Smooth muscle cell of the brain vasculature (primary cell): Measurements from ENCODE around the gene SLC34A3.

Experiments
- DNase-seq: peaks from one replicate; pipeline ENCODE4 v3.0.0-alpha.2; 2012; ENCODE audit warnings: low read depth, low spot score

Gene SLC34A3

DNA sequence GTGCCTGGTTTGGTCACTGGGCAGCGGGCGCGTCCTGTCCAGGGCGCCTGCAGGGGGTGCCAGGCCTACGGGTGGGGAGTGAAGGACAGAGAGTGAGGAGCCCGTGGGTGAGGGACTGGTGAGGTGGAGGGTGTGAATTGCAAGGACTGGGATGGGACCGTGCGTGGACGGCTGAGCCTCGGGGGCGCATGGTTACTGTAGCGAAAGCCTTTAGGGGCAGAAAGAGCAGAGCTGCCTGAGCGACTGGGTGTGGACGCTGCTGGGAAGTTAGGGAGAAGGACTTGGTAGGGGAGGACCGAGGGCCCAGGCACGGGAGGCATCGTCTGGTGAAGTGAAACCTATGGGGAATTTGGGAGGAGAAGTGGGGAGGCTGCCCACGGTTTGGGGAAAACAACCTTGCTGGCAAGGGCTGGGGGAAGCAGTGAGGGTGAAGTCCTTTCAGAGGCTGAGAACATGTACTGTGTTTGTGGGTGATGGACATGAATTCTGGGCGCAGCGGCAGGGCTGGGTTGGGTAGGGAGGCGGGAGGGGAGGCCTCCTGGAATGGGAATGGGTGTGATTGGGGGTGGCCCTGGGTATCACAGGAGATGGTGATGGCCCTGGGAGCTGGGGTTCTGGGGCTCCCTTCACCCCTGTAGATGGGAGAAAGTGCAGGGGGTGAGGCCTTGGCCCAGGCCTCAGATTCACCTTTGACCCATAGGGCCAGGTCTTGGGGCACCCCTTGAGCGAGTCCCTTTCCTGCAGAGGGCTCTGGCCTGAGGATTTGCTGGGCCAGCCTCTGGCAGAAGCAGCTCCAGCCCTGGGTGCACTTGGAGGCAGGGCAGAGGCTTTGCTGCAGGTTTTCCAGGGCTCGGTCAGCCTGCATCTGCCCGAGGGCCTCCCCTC, 45.1 kb downstream of the SLC34A3 start:
- DNase-seq: no peak

DNA sequence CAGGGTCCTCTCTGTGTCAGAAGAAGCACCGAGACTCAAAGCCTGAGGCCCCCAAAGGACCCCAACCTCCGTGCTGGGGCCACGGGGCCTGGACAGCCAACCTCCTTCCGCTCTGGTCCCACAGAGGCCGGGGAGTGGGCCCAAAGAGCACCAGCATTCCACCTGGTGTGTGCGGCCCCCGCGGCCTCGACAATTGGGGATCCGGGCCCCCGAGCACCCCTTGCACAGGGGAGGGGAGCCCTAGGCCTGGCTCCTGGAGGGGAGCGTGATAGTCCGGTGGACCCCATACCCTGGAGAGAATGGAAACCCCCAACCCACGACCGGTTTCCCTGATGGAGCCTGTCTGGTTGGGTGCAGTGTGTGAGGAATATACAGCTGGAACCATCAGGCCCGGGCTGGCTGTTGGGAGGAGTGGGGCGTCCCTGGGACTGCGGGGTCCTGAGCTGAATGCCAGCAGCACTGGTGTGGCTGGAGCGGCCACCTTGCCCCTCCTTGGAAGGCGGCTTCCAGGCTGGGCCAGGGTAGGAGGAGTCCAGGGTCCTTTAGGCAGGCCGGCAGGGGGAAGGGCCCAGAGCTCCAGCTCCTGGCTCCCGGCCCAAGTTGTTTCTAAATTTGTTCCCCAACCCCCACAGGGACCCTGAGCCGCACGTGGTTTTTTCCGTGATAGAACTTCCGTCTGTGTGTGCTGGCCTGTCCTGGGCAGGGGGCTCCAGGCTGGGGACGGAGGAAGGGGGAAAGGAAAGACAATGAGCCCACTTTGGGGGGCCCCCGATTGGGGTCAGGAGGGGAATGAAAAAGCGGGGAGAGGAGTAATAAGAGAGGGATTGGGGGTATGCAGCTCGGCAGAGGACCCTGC, 46.0 kb downstream of the SLC34A3 start:
- no peak for DNase-seq

DNA sequence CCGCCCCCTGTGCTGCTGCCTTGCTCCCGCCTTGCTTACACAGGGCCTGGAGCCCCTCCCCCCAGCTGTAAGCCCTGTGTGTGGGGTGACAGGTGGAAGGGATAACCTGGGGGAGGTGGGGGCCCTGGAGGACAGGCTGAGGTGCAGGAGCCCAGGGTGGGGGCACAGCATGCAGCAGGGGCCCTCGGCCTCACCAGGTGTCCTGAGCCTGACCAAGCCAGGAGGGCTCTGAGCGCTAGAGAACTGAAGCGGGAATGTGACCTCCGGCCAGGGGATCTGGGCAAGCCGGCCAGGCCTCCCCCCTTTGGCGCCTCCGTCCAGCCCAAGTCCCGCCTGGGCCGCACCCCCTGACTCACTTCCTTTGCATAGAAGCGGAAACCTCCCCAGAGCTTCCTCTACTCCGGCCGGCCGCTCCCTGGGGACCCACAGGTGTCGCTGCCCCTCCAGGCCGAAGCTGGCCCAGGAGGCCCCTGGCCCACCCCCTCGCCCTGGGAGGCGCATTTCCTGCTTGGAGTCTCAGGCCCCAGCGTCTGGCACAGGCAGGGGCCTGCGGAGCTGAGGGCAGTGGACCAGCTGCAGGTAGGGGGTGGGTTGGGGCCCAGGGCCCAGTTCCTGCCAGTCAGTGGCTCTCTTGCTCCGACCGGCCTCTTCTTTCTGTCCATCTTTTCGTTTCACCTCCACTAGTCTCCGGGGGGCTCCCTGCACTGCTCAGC, 46.8 kb downstream of the SLC34A3 start, which contains the start of gene TOR4A:
TOR4A (plus strand) TSS at position 398 of the 713 bp plus-strand sequence. CDS start 964 bp downstream, outside the sequence.
- DNase-seq: no peak

DNA sequence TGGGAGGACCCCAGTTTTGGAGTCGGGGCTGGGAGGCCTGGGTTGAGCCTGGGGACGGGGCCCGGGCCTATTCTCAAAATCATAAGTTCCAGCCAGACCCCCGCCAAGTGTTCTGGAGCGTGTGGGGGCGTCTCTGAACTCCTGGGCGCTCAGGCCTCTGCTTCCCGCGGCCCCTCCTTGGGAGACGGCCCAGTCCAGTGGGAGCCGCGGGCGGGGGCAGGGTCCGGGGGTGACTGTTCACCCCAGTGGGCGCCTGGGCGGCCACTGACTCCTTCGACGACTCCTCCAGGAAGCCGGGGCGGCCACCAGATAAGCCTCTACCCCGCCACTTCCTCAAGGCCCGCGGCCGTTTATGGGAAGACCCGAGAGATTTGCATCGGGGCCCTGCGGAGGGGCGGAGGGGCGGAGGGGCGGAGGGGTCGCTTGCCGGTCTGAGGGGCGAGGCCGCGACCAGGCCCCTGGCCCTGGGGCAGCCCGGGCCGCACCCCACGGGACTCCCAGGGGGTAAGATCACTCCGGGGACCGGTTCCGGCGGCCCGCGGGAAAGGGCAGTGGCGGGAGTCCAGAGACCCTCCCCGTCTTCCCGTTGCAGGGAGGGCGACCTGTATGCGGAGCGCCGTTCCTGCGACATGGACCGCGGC, 47.5 kb downstream of the SLC34A3 start:
- DNase-seq: no peak

DNA sequence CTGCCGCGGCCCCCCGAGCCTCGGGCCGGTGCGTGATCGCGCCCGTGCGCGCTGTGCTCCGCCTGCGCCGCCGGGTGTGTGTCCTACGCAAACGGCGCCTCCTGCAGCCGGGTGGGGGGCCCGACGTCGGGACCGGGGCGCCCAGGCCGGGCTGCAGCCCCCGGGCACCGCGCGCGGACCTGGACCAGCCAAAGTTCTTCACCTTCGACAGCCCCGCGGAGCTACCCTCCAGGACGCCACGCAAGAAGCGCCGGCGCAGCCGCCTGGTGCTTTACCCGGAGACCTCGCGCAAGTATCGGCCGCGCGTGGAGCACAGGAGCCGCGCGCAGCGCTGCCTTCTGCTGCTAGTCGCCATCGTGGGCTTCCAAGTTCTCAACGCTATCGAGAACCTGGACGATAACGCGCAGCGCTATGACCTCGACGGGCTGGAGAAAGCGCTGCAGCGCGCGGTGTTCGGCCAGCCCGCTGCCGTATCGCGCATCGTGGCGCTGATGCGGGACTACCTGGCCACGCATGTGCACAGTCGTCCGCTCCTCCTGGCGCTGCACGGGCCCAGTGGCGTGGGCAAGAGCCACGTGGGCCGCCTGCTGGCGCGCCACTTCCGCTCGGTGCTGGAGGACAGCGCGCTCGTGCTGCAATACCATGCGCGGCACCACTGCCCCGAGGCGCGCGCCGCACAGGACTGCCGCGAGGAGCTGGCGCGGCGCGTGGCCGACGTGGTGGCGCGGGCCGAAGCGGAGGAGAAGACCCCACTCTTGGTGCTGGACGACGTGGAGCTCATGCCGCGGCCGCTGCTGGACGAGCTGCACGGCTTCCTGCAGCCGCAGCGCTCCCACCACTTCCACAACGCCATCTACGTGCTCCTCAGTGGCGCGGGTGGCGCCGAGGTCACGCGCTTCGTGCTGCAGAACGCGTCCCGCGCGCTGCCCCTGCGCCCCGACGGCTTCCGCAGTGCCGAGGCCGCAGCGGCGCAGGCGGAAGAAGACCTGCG, 48.3 kb downstream of the SLC34A3 start:
- no peak for DNase-seq

DNA sequence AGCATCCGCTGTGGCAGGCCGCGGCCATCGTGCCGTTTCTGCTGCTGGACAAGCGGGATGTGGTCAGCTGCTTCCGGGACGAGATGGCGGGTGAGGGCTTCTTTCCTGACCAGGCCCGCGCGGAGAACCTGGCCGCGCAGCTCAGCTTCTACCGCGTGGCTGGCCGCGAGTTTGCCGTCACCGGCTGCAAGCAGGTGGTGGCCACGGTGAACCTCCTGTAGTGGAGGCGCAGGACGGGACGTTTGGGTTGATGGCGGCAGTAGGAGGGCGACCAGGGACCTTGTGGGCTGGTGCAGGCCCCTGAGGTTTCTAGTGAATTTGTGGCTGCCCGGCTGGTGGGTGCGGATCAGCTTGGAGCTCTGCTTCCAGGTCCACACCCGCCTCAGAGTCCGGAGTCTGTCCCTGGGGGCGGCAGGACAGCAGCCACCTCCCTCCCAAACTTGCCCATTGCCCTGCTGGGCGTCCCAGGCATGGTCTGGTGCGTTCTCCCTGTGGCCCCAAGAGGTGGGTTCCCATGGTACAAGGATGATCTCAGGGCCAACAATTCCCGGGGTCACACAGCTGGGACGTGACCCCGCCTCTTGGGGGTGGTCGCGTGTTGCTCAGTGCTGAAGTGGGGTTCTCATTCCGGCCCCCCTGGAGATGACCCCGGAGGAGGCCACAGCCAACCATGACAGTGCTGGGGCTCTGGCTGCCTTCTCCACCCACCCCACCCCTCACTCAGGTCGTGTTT, 49.2 kb downstream of the SLC34A3 start:
- DNase-seq: no peak

DNA sequence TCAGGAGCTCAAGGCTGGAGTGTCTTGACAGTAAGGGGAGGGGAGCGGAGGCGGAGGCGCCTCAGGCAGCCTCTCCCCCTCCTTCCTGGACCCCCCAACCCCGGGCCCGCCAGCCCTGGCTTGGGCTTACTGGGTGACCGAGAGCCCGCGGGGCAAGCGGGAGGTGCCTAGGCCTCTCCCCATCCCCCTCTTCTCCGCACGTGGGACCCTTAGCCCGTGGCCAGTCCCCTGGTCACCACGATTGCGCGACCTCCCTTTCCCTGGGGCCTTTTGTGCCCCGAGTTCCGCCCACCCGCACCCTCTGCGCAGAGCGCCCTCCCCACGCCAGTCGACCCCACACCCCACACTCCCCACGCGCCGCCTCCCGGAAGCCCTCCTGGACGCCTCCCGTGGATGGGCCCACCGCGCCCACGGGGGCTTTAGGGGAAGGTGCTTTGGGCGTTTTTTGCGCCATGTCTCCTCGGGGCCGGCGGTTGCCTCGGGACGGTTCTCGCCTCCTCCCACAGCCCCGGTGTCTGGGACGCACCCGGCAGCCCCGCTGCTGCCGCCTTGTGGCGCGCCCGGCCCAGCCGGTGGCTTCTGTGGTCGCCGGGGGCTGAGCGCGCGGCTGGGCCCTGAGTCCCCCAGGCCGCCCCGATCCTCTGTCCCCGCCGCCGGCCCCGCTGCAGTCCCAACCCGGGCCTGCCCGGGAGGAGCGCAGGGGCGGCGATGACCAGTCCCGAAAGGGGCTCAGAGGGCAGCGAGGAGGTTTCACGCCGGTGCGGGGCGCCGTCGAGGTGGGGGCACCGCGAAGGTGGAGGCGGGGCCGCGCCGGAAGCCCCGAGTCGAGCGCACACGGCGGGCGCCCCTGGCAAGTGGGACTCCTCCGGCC, 50.0 kb downstream of the SLC34A3 start:
- no peak for DNase-seq

DNA sequence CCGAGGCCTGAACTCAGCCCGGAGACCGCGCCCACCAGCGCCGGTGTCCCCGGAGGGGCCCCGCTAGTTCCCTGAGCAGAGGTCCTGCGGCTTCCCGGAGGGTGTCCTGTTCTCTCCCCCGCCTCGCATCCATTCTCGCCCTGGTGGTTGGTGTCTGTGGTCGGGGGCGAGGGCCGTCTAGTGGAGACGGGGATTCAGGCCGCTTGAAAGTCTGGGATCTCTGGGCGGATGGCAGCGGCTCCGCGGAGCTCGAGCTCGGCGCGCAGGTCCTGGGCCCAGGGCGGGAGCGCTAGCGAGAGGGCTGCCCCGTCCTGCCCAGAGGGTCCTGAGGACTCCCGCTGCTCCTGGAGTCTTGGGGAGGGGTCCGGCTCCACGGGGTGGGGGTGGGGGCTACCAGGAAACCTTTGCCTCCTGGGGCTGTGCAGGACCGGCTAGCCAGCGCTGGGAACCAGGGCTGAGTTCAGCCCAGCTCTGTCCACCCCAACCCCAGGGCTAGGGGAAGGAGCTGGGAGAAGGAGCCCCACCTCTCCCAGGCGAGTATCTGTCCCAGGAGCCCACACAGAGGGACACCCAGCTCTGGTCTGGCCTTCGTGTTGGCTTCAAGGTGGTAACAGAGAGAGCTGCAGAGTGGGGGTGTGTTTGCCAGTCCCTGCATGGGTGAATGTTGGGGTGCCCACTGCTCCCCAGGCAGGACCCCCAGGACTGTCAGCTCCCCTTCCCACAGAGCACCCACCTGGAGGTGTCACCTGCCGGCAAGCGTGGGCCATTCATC, 50.8 kb downstream of the SLC34A3 start:
- DNase-seq: no peak
